ENCODE measurements around the gene PCDH9.

The PCDH9 gene

DNA sequence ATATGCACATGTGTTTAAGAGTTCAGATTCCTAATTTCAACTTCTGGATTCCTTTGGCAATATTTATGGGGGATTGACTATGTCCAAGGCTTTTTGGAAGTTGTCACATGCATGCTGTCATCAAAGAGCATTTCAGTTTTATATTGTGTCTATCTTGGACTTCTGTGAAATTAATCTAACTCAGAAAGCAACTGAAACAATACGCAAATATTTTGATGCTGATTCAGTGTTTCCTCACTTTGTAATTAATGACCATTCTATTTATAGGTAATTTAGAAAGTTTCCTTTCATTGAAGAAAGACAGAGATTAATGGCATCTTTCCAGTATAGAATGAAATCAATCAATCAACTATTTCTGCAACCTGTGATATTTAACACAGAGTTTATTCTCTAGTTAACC lies 550.1 kb downstream of the PCDH9 start:
- peaks cover 11% of the 10 kb centered on the region for H3K36me3 ChIP-seq (replicated peaks; ENCODE audit: low read depth, low read length)
- H3K4me1 ChIP-seq (ENCODE audit: low read length): no peaks in the 10 kb centered on the region
- no peaks in the 10 kb centered on the region for H3K27me3 ChIP-seq (ENCODE audit: low read depth, low read length)
- H3K4me3 ChIP-seq (ENCODE audit: low read length): no peak overlapping the region
- H3K4me2 ChIP-seq (ENCODE audit: low read length): no peak overlapping the region
- H3K9me3 ChIP-seq (ENCODE audit: insufficient read depth, low read length): peaks cover 13% of the 10 kb centered on the region; the same call in 1 of the 2 replicates
- no peak overlapping the region for H3K9ac ChIP-seq (ENCODE audit: low read length)
- no peaks in the 10 kb centered on the region for H4K20me1 ChIP-seq (ENCODE audit: insufficient read depth, low read length)
- no peaks in the 10 kb centered on the region for H3K79me2 ChIP-seq (ENCODE audit: low read length)
- H3K27ac ChIP-seq (ENCODE audit: low read length): no peak overlapping the region
- TF ChIP-seq, protein P1, sequence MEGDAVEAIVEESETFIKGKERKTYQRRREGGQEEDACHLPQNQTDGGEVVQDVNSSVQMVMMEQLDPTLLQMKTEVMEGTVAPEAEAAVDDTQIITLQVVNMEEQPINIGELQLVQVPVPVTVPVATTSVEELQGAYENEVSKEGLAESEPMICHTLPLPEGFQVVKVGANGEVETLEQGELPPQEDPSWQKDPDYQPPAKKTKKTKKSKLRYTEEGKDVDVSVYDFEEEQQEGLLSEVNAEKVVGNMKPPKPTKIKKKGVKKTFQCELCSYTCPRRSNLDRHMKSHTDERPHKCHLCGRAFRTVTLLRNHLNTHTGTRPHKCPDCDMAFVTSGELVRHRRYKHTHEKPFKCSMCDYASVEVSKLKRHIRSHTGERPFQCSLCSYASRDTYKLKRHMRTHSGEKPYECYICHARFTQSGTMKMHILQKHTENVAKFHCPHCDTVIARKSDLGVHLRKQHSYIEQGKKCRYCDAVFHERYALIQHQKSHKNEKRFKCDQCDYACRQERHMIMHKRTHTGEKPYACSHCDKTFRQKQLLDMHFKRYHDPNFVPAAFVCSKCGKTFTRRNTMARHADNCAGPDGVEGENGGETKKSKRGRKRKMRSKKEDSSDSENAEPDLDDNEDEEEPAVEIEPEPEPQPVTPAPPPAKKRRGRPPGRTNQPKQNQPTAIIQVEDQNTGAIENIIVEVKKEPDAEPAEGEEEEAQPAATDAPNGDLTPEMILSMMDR (IDR thresholded peaks at IDR 0.05; ENCODE audit: low read depth, low read length): no peak
- no peak for TF ChIP-seq EZH2phosphoT487 (IDR thresholded peaks at IDR 0.05; ENCODE audit: low read depth)
- H2AFZ ChIP-seq (ENCODE audit: low read depth, low read length): no peak overlapping the region

GRCh38 chr13:66675620-66676019 lies 554.5 kb downstream of the PCDH9 start:
- H3K79me2 ChIP-seq (ENCODE audit: low read length): no peaks in the 10 kb centered on the region
- H3K9me3 ChIP-seq (ENCODE audit: insufficient read depth, low read length): no peaks in the 10 kb centered on the region
- no peak overlapping the region for H3K4me3 ChIP-seq (ENCODE audit: low read length)
- TF ChIP-seq EZH2phosphoT487 (IDR thresholded peaks at IDR 0.05; ENCODE audit: low read depth): no peak
- TF ChIP-seq, protein P1 (IDR thresholded peaks at IDR 0.05; ENCODE audit: low read depth, low read length): no peak
- H4K20me1 ChIP-seq (ENCODE audit: insufficient read depth, low read length): no peaks in the 10 kb centered on the region
- peaks cover under 1% of the 10 kb centered on the region for H3K36me3 ChIP-seq (replicated peaks; ENCODE audit: low read depth, low read length)
- no peaks in the 10 kb centered on the region for H3K27me3 ChIP-seq (ENCODE audit: low read depth, low read length)
- no peak overlapping the region for H3K27ac ChIP-seq (ENCODE audit: low read length)
- no peak overlapping the region for H2AFZ ChIP-seq (ENCODE audit: low read depth, low read length)
- H3K4me1 ChIP-seq (ENCODE audit: low read length): peaks cover 3% of the 10 kb centered on the region; the same call in 1 of the 2 replicates
- no peak overlapping the region for H3K4me2 ChIP-seq (ENCODE audit: low read length)
- H3K9ac ChIP-seq (ENCODE audit: low read length): no peak overlapping the region

GRCh38 chr13:66673401-66673800 lies 556.7 kb downstream of the PCDH9 start:
- H3K36me3 ChIP-seq (replicated peaks; ENCODE audit: low read depth, low read length): peaks cover 3% of the 10 kb centered on the region
- no peak overlapping the region for H3K4me3 ChIP-seq (ENCODE audit: low read length)
- TF ChIP-seq, protein P1 (IDR thresholded peaks at IDR 0.05; ENCODE audit: low read depth, low read length): no peak
- TF ChIP-seq EZH2phosphoT487 (IDR thresholded peaks at IDR 0.05; ENCODE audit: low read depth): no peak
- no peak overlapping the region for H3K27ac ChIP-seq (ENCODE audit: low read length)
- no peak overlapping the region for H2AFZ ChIP-seq (ENCODE audit: low read depth, low read length)
- H3K9me3 ChIP-seq (ENCODE audit: insufficient read depth, low read length): no peaks in the 10 kb centered on the region
- H3K79me2 ChIP-seq (ENCODE audit: low read length): no peaks in the 10 kb centered on the region
- no peaks in the 10 kb centered on the region for H4K20me1 ChIP-seq (ENCODE audit: insufficient read depth, low read length)
- H3K4me1 ChIP-seq (ENCODE audit: low read length): peaks cover 3% of the 10 kb centered on the region; the same call in 1 of the 2 replicates
- no peak overlapping the region for H3K4me2 ChIP-seq (ENCODE audit: low read length)
- H3K9ac ChIP-seq (ENCODE audit: low read length): no peak overlapping the region
- no peaks in the 10 kb centered on the region for H3K27me3 ChIP-seq (ENCODE audit: low read depth, low read length)

DNA sequence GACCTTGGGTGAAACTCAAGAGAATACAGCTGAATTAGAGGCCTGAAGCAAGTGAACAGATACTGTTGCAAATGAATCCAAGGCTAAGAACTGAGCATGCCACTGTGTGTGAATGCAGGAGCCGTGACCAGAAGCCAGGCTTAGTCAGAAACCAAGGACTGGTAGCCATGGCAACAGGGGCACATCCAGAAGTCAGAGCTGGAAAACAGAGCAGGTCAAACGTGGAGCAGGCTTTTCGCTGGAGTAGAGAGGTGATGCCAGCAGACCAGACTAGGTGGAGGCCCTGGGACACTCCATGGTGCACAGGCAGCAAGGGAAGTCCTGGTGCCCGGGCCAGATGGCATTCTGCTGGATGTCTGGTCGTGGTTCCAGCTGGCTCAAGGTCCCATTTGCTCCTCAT lies 564.1 kb downstream of the PCDH9 start:
- H3K4me3 ChIP-seq (ENCODE audit: low read length): no peak overlapping the region
- no peaks in the 10 kb centered on the region for H3K9me3 ChIP-seq (ENCODE audit: insufficient read depth, low read length)
- no peak for TF ChIP-seq EZH2phosphoT487 (IDR thresholded peaks at IDR 0.05; ENCODE audit: low read depth)
- TF ChIP-seq, protein P1 (IDR thresholded peaks at IDR 0.05; ENCODE audit: low read depth, low read length): no peak
- no peaks in the 10 kb centered on the region for H3K27me3 ChIP-seq (ENCODE audit: low read depth, low read length)
- peaks cover 10% of the 10 kb centered on the region for H3K4me1 ChIP-seq (ENCODE audit: low read length)
- H3K27ac ChIP-seq (ENCODE audit: low read length): no peak overlapping the region
- no peaks in the 10 kb centered on the region for H3K79me2 ChIP-seq (ENCODE audit: low read length)
- no peaks in the 10 kb centered on the region for H4K20me1 ChIP-seq (ENCODE audit: insufficient read depth, low read length)
- no peak overlapping the region for H3K4me2 ChIP-seq (ENCODE audit: low read length)
- H3K9ac ChIP-seq (ENCODE audit: low read length): no peak overlapping the region
- no peak overlapping the region for H2AFZ ChIP-seq (ENCODE audit: low read depth, low read length)
- H3K36me3 ChIP-seq (replicated peaks; ENCODE audit: low read depth, low read length): peaks cover 3% of the 10 kb centered on the region

Measured in OCI-LY3 (cell line).